ENCODE results near the gene C3orf49.

DNA sequence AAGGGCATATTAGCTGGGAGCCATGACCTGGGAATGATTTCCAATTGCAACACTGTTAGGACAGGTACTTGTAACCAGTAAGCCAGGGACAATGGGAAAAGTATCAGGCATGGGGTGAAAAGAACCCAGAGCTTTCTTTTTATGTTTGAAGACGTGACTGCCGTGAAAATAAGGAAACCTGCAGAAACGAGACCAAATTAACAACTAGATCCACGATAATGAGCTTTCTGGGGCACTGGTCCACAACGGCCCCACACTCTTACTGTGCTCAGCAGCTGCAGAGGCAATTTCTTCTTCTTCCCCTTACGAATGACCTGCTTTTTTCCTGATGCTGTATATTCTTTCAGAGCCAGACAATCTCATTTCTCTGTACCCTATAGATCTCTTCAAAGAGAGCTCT lies 11.4 kb downstream of the C3orf49 start:
- TF ChIP-seq POLR2A (IDR thresholded peaks at IDR 0.05) (no peak), POLR2AphosphoS5 (IDR thresholded peaks at IDR 0.05) (no peak)
- TF ChIP-seq, protein P1, sequence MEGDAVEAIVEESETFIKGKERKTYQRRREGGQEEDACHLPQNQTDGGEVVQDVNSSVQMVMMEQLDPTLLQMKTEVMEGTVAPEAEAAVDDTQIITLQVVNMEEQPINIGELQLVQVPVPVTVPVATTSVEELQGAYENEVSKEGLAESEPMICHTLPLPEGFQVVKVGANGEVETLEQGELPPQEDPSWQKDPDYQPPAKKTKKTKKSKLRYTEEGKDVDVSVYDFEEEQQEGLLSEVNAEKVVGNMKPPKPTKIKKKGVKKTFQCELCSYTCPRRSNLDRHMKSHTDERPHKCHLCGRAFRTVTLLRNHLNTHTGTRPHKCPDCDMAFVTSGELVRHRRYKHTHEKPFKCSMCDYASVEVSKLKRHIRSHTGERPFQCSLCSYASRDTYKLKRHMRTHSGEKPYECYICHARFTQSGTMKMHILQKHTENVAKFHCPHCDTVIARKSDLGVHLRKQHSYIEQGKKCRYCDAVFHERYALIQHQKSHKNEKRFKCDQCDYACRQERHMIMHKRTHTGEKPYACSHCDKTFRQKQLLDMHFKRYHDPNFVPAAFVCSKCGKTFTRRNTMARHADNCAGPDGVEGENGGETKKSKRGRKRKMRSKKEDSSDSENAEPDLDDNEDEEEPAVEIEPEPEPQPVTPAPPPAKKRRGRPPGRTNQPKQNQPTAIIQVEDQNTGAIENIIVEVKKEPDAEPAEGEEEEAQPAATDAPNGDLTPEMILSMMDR (IDR thresholded peaks at IDR 0.05) = no peak

All from stomach (tissue), 4 donors.